A549 treated with RU486 at 1 μM for 4 hours (cell line): Measurements from ENCODE around the gene SAXO2. TPM values are rescaled to one million over a fixed set of nuclear protein-coding genes. Genes with fewer than 3 reads are reported as not detected.

Experiments
- total RNA-seq: library from RNA; stranded (reverse); fragments of 200-300 nt; extraction: Qiagen RNA extraction; gene quantifications from 5 replicates; pipeline ENCODE4 v1.2.3, GENCODE V29; 2022; ENCODE audit warnings: low read depth

SAXO2 gene
- total RNA-seq: 1.9 to 3.4 TPM (median 2.6 TPM) in 5 replicates

GRCh38 chr15:82262422-82263026 lies at the start of gene SAXO2, which contains the start of gene EFL1:
Gene SAXO2, plus strand, starts transcription at chr15:82262818. Its CDS starts 62 bp downstream, at chr15:82262880.
Gene EFL1, minus strand, starts transcription at chr15:82262734. Its CDS starts 956 bp downstream, at chr15:82261778.

Other genes starting within 250 kb of the SAXO2 start
- 3.8 to 6.4 TPM (median 5.8 TPM) in 5 replicates for gene MEX3B, start 216.8 kb upstream of the SAXO2 start, total RNA-seq
- gene EFL1, start 84 bp upstream of the SAXO2 start, total RNA-seq: 22.2 to 27.2 TPM (median 23.7 TPM) in 5 replicates
- gene GOLGA6L10, start 86.7 kb downstream of the SAXO2 start, total RNA-seq: 0.38 to 0.71 TPM (median 0.59 TPM) in 5 replicates
- gene GOLGA6L9, start 167.0 kb downstream of the SAXO2 start, total RNA-seq: 2.3 to 3.1 TPM (median 3.0 TPM) in 5 replicates